ENCODE results near the gene CDK6. TPM values are rescaled to one million over a fixed set of nuclear protein-coding genes. Genes with fewer than 3 reads are reported as not detected.

The CDK6 gene
- polyA plus RNA-seq, 2 of the 4 experiments (the other 2 are of a cell fraction): 13.6 to 25.9 TPM

DNA sequence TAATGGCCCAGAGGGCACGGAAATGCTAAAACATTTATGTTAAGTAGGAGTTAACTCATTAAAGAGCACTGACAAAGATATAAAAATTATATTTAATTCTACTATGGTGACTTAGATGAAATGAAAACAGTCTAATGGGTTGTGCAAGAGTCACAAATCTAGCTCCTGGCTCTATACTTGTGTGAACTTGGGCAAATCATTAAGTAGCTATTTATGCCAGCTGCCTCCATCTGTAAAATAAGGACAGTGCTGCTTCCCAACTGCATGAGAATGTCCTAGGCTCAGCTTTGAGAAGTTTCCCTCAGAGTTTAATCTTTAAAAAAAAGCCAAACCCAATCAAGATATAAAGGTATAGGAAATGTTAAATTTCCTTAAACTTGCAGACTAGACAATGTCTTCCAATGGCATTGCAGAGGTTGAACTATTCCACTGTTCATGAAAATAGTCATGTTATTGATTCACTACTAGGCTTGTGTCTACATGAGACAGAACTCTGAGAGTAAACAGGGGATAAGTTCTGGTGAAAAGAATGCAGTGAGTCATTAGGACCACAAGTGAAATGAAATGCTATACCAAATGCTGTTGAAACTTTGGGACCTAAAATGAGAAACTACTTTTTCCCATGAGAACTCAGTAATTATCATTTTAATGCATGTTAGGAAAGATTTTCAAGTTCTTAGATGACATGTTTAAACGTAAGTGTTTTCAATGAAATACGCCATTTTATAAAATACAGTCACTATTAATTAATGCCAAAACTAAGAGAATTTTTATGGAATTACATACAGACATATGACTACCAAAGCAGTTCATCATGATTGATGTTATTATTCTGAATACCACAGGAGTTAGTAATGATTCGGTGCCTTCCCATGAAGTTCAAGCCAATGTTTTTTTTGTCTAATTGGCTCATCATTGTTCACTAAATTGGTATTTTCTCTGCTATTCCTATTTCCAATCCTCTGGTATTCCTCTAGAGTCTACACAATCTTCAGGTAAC lies 84.2 kb downstream of the CDK6 start (continued):
- TF ChIP-seq HOXA7 (CRISPR knock-in tag; IDR thresholded peaks at IDR 0.05) (peak; percentile 65; the same call in 1 of the 2 replicates), RARB (CRISPR knock-in tag; IDR thresholded peaks at IDR 0.05) (peak; percentile 80), HDAC2 (IDR thresholded peaks at IDR 0.05) (0 out of 2 replicates have a peak, but pooled peaks have one; percentile 31), RFX5 (IDR thresholded peaks at IDR 0.05) (no peak), CEBPB (IDR thresholded peaks at IDR 0.05) (peak; percentile 66 to 85; a peak in 3 of 4 replicates), FOSB (CRISPR knock-in tag; IDR thresholded peaks at IDR 0.05) (peak; percentile 57; the same call in 1 of the 2 replicates), ZC3H11A (IDR thresholded peaks at IDR 0.05) (no peak), CHD4 (IDR thresholded peaks at IDR 0.05; ENCODE audit: borderline replicate concordance) (no peak), POLR2A (IDR thresholded peaks at IDR 0.05; ENCODE audit: low read length) (no peak), HOXB5 (CRISPR knock-in tag; IDR thresholded peaks at IDR 0.05) (peak; percentile 94; the same call in 1 of the 2 replicates), MAFK (IDR thresholded peaks at IDR 0.05; ENCODE audit: partially characterized antibody) (peak; percentile 75), TFCP2L1 (CRISPR knock-in tag; IDR thresholded peaks at IDR 0.05) (no peak), SMC3 (IDR thresholded peaks at IDR 0.05) (peak; percentile 29; the same call in 2 of the 3 replicates)
- TF ChIP-seq, protein P1, sequence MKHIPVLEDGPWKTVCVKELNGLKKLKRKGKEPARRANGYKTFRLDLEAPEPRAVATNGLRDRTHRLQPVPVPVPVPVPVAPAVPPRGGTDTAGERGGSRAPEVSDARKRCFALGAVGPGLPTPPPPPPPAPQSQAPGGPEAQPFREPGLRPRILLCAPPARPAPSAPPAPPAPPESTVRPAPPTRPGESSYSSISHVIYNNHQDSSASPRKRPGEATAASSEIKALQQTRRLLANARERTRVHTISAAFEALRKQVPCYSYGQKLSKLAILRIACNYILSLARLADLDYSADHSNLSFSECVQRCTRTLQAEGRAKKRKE (CRISPR knock-in tag; IDR thresholded peaks at IDR 0.05; ENCODE audit: low read depth): no peak

DNA sequence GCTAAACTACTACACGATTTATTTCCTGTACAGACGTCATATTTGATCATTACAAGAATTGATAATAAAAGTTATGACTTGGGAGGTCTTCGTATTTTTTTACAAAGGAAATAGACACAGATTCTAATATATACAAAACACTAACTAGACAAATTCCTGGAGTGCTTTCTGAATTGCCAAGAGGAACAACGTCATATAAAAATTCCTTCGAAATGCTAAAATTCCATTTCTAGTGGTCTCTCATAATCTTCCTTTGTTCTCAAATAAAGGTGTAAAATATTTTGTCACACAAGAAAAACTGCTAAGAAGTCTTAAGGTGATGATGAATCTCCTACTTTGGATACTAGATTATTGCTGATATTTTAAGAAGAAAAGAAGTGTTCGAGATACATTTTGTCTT lies 85.4 kb downstream of the CDK6 start:
- DNase-seq (ENCODE audit: low read depth in 1 of 2, low spot score in 1 of 2): peak in 1 of 2 experiments; percentile 48
- Histone ChIP-seq H3K4me3 (peak overlapping the region; percentile 0; the same call in 2 of the 3 replicates), H3K4me1 (peaks cover 94% of the 10 kb centered on the region), H3K27ac (peak overlapping the region; percentile 86 to 88), H3K4me2 (peak overlapping the region; percentile 81), H3K9me3 (no peaks in the 10 kb centered on the region)
- ATAC-seq: no peak
- POLR2A ChIA-PET: interaction anchor here (1.0 kb wide), 1 partner anchor 81 kb away, joined by 3 read pairs; no protein-coding TSS in a partner anchor
- CTCF ChIA-PET: interaction anchor here (1.0 to 1.4 kb wide), 2 partner anchors 70 to 82 kb away, joined by 3 to 5 read pairs; no protein-coding TSS in a partner anchor
- 17% methylated on average over 6 of the region's 6 CpGs for WGBS (ENCODE audit: missing lambda C conversion rate)
- TF ChIP-seq ZFP36 (IDR thresholded peaks at IDR 0.05; ENCODE audit: borderline replicate concordance, partially characterized antibody) (no peak), JUNB (IDR thresholded peaks at IDR 0.05) (no peak; the same call in 1 of the 2 replicates), FOSL2 (IDR thresholded peaks at IDR 0.05) (no peak), FOSL2 (CRISPR knock-in tag; IDR thresholded peaks at IDR 0.05) (no peak), FOXS1 (CRISPR knock-in tag; IDR thresholded peaks at IDR 0.05) (no peak), RNF2 (IDR thresholded peaks at IDR 0.05; ENCODE audit: borderline replicate concordance, low read depth) (no peak), RFX5 (IDR thresholded peaks at IDR 0.05) (no peak), HEYL (CRISPR knock-in tag; IDR thresholded peaks at IDR 0.05) (no peak), MAFK (IDR thresholded peaks at IDR 0.05; ENCODE audit: partially characterized antibody) (no peak), NR3C1 (IDR thresholded peaks at IDR 0.05) (no peak), RARB (CRISPR knock-in tag; IDR thresholded peaks at IDR 0.05) (no peak), TP53 (CRISPR knock-in tag; IDR thresholded peaks at IDR 0.05) (no peak), ZC3H11A (IDR thresholded peaks at IDR 0.05) (no peak), SREBF2 (IDR thresholded peaks at IDR 0.05) (no peak)
- TF ChIP-seq, protein P2, sequence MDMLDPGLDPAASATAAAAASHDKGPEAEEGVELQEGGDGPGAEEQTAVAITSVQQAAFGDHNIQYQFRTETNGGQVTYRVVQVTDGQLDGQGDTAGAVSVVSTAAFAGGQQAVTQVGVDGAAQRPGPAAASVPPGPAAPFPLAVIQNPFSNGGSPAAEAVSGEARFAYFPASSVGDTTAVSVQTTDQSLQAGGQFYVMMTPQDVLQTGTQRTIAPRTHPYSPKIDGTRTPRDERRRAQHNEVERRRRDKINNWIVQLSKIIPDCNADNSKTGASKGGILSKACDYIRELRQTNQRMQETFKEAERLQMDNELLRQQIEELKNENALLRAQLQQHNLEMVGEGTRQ (IDR thresholded peaks at IDR 0.05): no peak
- TF ChIP-seq, protein P3, sequence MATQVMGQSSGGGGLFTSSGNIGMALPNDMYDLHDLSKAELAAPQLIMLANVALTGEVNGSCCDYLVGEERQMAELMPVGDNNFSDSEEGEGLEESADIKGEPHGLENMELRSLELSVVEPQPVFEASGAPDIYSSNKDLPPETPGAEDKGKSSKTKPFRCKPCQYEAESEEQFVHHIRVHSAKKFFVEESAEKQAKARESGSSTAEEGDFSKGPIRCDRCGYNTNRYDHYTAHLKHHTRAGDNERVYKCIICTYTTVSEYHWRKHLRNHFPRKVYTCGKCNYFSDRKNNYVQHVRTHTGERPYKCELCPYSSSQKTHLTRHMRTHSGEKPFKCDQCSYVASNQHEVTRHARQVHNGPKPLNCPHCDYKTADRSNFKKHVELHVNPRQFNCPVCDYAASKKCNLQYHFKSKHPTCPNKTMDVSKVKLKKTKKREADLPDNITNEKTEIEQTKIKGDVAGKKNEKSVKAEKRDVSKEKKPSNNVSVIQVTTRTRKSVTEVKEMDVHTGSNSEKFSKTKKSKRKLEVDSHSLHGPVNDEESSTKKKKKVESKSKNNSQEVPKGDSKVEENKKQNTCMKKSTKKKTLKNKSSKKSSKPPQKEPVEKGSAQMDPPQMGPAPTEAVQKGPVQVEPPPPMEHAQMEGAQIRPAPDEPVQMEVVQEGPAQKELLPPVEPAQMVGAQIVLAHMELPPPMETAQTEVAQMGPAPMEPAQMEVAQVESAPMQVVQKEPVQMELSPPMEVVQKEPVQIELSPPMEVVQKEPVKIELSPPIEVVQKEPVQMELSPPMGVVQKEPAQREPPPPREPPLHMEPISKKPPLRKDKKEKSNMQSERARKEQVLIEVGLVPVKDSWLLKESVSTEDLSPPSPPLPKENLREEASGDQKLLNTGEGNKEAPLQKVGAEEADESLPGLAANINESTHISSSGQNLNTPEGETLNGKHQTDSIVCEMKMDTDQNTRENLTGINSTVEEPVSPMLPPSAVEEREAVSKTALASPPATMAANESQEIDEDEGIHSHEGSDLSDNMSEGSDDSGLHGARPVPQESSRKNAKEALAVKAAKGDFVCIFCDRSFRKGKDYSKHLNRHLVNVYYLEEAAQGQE (IDR thresholded peaks at IDR 0.05): no peak
- FAIRE-seq: no peak

Data from A549 (cell line).